H9 (cell line): ENCODE results near the gene TFRC. TPM values are rescaled to one million over a fixed set of nuclear protein-coding genes. Genes with fewer than 3 reads are reported as not detected.

Experiments used
- DNase-seq: peaks from one replicate; pipeline ENCODE4 v3.0.0-alpha.2; 2017
- H2AFZ ChIP-seq: one replicate; pipeline ENCODE4 v1.6.1; 2013; ENCODE audit warnings: mild to moderate bottlenecking, low read length, control low read depth, moderate library complexity
- H2AK5ac ChIP-seq: 2 replicates; pipeline ENCODE4 v1.6.1; 2013; ENCODE audit warnings: low read length, control low read depth, mixed read lengths; ENCODE audit not compliant: insufficient read length
- H2BK120ac ChIP-seq: one replicate; pipeline ENCODE4 v1.6.1; 2013; ENCODE audit warnings: low read depth, mild to moderate bottlenecking, low read length, control low read depth, inconsistent platforms; ENCODE audit not compliant: poor library complexity, severe bottlenecking
- H2BK12ac ChIP-seq: 2 replicates; pipeline ENCODE4 v1.6.1; 2013; ENCODE audit warnings: low read length, control low read depth, mixed read lengths, low read depth; ENCODE audit not compliant: insufficient read length
- H2BK15ac ChIP-seq: 2 replicates; pipeline ENCODE4 v1.6.1; 2013; ENCODE audit warnings: low read depth, low read length, control low read depth
- H2BK20ac ChIP-seq: one replicate; pipeline ENCODE4 v1.6.1; 2013; ENCODE audit warnings: low read depth, mild to moderate bottlenecking, low read length, control low read depth, inconsistent platforms; ENCODE audit not compliant: poor library complexity, severe bottlenecking
- H2BK5ac ChIP-seq: 2 replicates; pipeline ENCODE4 v1.6.1; 2013; ENCODE audit warnings: low read length, control low read depth, mixed read lengths; ENCODE audit not compliant: insufficient read length
- H3K14ac ChIP-seq: 2 replicates; pipeline ENCODE4 v1.6.1; 2013; ENCODE audit warnings: low read length, control low read depth; ENCODE audit not compliant: insufficient read depth
- H3K18ac ChIP-seq: 2 replicates; pipeline ENCODE4 v1.6.1; 2013; ENCODE audit warnings: low read depth, mild to moderate bottlenecking, mixed read lengths, low read length, control low read depth; ENCODE audit not compliant: insufficient read length
- H3K23ac ChIP-seq: 2 replicates; pipeline ENCODE4 v1.6.1; 2013; ENCODE audit warnings: low read length, control low read depth, mixed read lengths, low read depth; ENCODE audit not compliant: insufficient read length
- H3K23me2 ChIP-seq: 2 replicates; pipeline ENCODE4 v1.6.1; 2013; ENCODE audit warnings: low read depth, mild to moderate bottlenecking, mixed read lengths, low read length, control low read depth; ENCODE audit not compliant: insufficient read length, poor library complexity, severe bottlenecking
- H3K27ac ChIP-seq: 2 replicates; pipeline ENCODE4 v1.5.1; 2013; ENCODE audit warnings: low read length, control low read depth, mixed read lengths, low read depth; ENCODE audit not compliant: insufficient read length
- H3K27me3 ChIP-seq: 2 replicates; pipeline ENCODE4 v1.6.1; 2013; ENCODE audit warnings: low read length, control low read depth, inconsistent platforms; ENCODE audit not compliant: insufficient read depth
- H3K4ac ChIP-seq: 2 replicates; pipeline ENCODE4 v1.6.1; 2013; ENCODE audit warnings: low read depth, mild to moderate bottlenecking, control low read depth, inconsistent platforms, low read length, moderate library complexity
- H3K4me1 ChIP-seq: 2 replicates; pipeline ENCODE4 v1.6.1; 2013; ENCODE audit warnings: low read length, control low read depth, inconsistent platforms; ENCODE audit not compliant: insufficient read depth
- H3K4me2 ChIP-seq: 2 replicates; pipeline ENCODE4 v1.6.1; 2013; ENCODE audit warnings: low read length, control low read depth, mixed read lengths; ENCODE audit not compliant: insufficient read length, insufficient read depth
- H3K56ac ChIP-seq: 2 replicates; pipeline ENCODE4 v1.6.1; 2013; ENCODE audit warnings: low read depth, mild to moderate bottlenecking, mixed read lengths, low read length, control low read depth; ENCODE audit not compliant: insufficient read length
- H3K79me1 ChIP-seq: 2 replicates; pipeline ENCODE4 v1.6.1; 2013; ENCODE audit warnings: low read depth, mild to moderate bottlenecking, moderate library complexity, low read length, control low read depth, inconsistent platforms; ENCODE audit not compliant: insufficient read depth, poor library complexity, severe bottlenecking
- H3K79me2 ChIP-seq: 2 replicates; pipeline ENCODE4 v1.6.1; 2013; ENCODE audit warnings: low read length, control low read depth, inconsistent platforms; ENCODE audit not compliant: insufficient read depth
- H3K9ac ChIP-seq: 2 replicates; pipeline ENCODE4 v1.6.1; 2013; ENCODE audit warnings: low read length, control low read depth, mixed read lengths; ENCODE audit not compliant: insufficient read length; ENCODE audit errors: extremely low read depth
- H3K9me3 ChIP-seq: one replicate; pipeline ENCODE4 v1.6.1; 2013; ENCODE audit warnings: low read depth, low read length, inconsistent platforms; ENCODE audit not compliant: control insufficient read depth
- H3T11ph ChIP-seq: one replicate; pipeline ENCODE4 v1.6.1; 2013; ENCODE audit warnings: mild to moderate bottlenecking, low read length, control low read depth, inconsistent platforms
- H4K20me1 ChIP-seq: one replicate; pipeline ENCODE4 v1.6.1; 2013; ENCODE audit not compliant: control insufficient read depth, insufficient read length, insufficient read depth
- H4K5ac ChIP-seq: 2 replicates; pipeline ENCODE4 v1.6.1; 2013; ENCODE audit warnings: low read depth, mild to moderate bottlenecking, mixed read lengths, low read length, control low read depth; ENCODE audit not compliant: insufficient read length
- H4K8ac ChIP-seq: replicated peaks from 2 replicates; pipeline ENCODE4 v1.6.1; 2013; ENCODE audit warnings: low read length, control low read depth, mixed read lengths, low read depth; ENCODE audit not compliant: insufficient read length
- H4K91ac ChIP-seq: 2 replicates; pipeline ENCODE4 v1.6.1; 2013; ENCODE audit warnings: low read depth, mild to moderate bottlenecking, moderate library complexity, mixed read lengths, low read length, control low read depth; ENCODE audit not compliant: insufficient read length
- H3K27ac Mint-ChIP-seq, 3 experiments: 2 replicates in 2 of 3; 3 replicates in 1 of 3; pipeline ENCODE4 v1.8.0; 2020 to 2021; ENCODE audit warnings: mixed read lengths in 3 of 3, mild to moderate bottlenecking in 1 of 3, moderate library complexity in 1 of 3
- H3K27me3 Mint-ChIP-seq: 2 replicates; pipeline ENCODE4 v1.8.0; 2021; ENCODE audit warnings: low read depth, mild to moderate bottlenecking, moderate library complexity, mixed read lengths
- H3K36me3 Mint-ChIP-seq, 3 experiments: 2 replicates in 2 of 3; 3 replicates in 1 of 3; pipeline ENCODE4 v1.8.0; 2020 to 2021; ENCODE audit warnings: low read depth in 3 of 3, mixed read lengths in 3 of 3; ENCODE audit not compliant: insufficient read depth in 1 of 3
- H3K4me1 Mint-ChIP-seq, 2 experiments: 2 replicates each; pipeline ENCODE4 v1.8.0; 2020; ENCODE audit warnings: mixed read lengths in 2 of 2
- H3K4me3 Mint-ChIP-seq, 2 experiments: 2 replicates in 1 of 2; 3 replicates in 1 of 2; pipeline ENCODE4 v1.8.0; 2020 to 2021; ENCODE audit warnings: mild to moderate bottlenecking in 2 of 2, mixed read lengths in 2 of 2, moderate library complexity in 1 of 2
- H3K9me3 Mint-ChIP-seq, 2 experiments: 2 replicates in 1 of 2; 3 replicates in 1 of 2; pipeline ENCODE4 v1.8.0; 2020; ENCODE audit warnings: mild to moderate bottlenecking in 2 of 2, mixed read lengths in 2 of 2, moderate library complexity in 1 of 2
- CTCF ChIP-seq: fragments of 200-600 bp; sonication (generic); conservative IDR thresholded peaks from 3 replicates; pipeline ENCODE4 v1.8.0; 2021; ENCODE audit warnings: antibody characterized with exemption, mild to moderate bottlenecking
- WGBS: extraction: QIAGEN DNeasy Blood & Tissue Kit; methylation state at CpG from one replicate; pipeline ENCODE4 v1.1.7; 2013; ENCODE audit warnings: missing lambda C conversion rate, low lambda C conversion rate, mixed read lengths; ENCODE audit not compliant: insufficient read length; ENCODE audit errors: extremely low coverage; 5-methylcytosine and 5-hydroxymethylcytosine counted together
- total RNA-seq: library from RNA; stranded (reverse); gene quantifications from 2 replicates; pipeline ENCODE4 v1.2.1, GENCODE V29; 2021

TFRC gene
- total RNA-seq, 1 experiment from 2014 or later = 135 TPM

- Histone ChIP-seq H2BK12ac (no peak overlapping the region), H4K91ac (no peak overlapping the region), H4K5ac (no peak overlapping the region), H4K8ac (no peak overlapping the region), H2BK120ac (no peak overlapping the region), H2AFZ (no peak overlapping the region), H3K23ac (no peak overlapping the region), H4K20me1 (no peaks in the 10 kb centered on the region), H3T11ph (no peak overlapping the region), H2BK15ac (no peak overlapping the region), H2BK5ac (no peak overlapping the region), H3K56ac (no peak overlapping the region), H3K4me1 (no peaks in the 10 kb centered on the region), H2AK5ac (no peak overlapping the region), H3K23me2 (no peaks in the 10 kb centered on the region), H3K79me1 (no peaks in the 10 kb centered on the region), H3K27ac (no peak overlapping the region), H3K9me3 (no peaks in the 10 kb centered on the region), H3K9ac (no peak overlapping the region), H3K18ac (no peak overlapping the region), H2BK20ac (no peak overlapping the region), H3K79me2 (no peaks in the 10 kb centered on the region), H3K4me2 (no peak overlapping the region), H3K4ac (no peak overlapping the region), H3K27me3 (no peaks in the 10 kb centered on the region), H3K14ac (no peak overlapping the region)
- Mint-ChIP-seq H3K27me3 (peaks cover 16% of the 10 kb centered on the region), H3K4me3 (no peak overlapping the region), H3K36me3 (no peaks in the 10 kb centered on the region), H3K4me1 (no peaks in the 10 kb centered on the region), H3K9me3 (no peaks in the 10 kb centered on the region; a peak in 1 of 5 replicates), H3K27ac (no peak overlapping the region)
- WGBS = no CpG with 5 or more reads among the region's 1 CpG
- no peak for TF ChIP-seq CTCF
- DNase-seq = no peak
Observed at GRCh38 chr3:196016059-196016458, 65.8 kb downstream of the TFRC start.
